ENCODE results near the gene AIMP1.
"Not testable (repeated sequence)": the region's sequence is repeated elsewhere in the genome, so short reads cannot be mapped to it uniquely, and the experiment has no call there.

The AIMP1 gene

GRCh38 chr4:106312997-106313522 is 3.3 kb upstream of the AIMP1 start:
- no peak for DNase-seq

DNA sequence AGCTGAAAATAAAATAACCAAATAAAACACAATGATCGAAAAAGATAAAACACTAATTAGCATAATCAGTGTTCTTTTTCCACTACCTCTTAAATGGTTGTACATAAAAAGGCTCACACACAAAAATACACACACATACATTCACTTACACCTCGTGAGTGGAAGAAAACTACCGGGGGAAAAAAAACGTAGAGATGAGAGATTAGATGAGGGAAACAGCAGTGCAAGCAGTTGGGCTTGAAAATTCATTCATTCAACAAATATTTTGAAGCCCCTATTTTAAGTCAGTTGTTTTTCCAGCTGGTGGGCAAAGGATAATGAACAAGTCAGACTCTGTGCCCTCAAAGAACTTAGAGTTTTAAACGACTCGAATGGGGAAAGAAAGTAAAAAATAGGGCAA is 1.4 kb upstream of the AIMP1 start:
- no peak for DNase-seq

GRCh38 chr4:106315476-106315967 is 828 bp upstream of the AIMP1 start:
- DNase-seq: no peak

DNA sequence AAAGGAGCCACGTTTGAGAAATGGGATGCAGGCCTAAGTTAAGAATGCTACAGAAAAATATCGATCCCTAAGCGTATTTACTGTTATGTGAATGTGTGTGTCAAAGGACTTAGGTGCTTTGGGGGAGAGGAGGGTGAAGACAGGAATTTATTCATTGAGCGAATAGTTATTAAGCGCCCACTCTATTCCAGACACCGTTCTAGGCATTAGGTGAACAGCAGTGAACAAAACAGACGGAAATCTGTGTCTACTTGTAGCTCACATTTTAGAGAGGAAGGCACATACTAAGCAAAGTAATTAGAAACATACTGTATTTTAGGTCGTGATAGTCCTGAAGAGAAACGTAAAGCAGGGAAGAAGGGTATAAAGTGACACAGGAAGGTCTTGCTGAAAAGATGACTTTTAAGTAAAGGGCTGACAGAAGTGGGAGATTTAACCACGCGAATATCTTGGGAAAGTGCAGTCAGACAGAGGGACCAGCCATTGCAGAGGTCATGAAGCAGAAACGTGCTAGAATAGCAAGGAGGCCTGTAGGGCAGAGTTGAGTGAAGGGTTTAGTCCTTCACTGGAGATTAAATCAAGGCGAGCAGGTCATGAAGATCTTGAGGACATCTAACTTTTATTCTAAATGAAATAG is 541 bp downstream of the AIMP1 start:
- DNase-seq: no peak

DNA sequence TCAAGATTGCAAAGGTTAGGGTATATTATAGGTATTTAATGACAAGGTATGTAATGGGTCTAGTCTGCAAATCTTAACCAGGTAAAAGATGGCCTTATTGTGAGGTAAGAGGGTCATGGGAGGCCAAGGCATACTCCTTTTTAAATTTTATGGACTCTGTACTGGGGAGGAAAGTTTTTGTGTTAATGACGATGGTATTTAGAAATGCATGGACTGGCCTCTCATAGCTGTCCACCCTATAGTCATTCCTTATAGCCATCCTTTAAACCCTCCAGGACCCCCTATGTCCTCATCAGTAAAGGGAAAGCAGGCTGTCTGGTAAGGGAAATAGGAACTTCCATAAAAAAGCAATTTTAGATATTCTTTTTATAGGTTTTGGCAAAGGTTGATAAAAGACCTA is 1.5 kb downstream of the AIMP1 start:
- DNase-seq: no peak

- DNase-seq: no peak
Measured at GRCh38 chr4:106318511-106318910, 2.2 kb downstream of the AIMP1 start.

GRCh38 chr4:106320235-106320634 is 3.9 kb downstream of the AIMP1 start:
- DNase-seq: no peak

- not testable (repeated sequence) for DNase-seq
Measured at GRCh38 chr4:106321168-106321567, 4.8 kb downstream of the AIMP1 start.

DNA sequence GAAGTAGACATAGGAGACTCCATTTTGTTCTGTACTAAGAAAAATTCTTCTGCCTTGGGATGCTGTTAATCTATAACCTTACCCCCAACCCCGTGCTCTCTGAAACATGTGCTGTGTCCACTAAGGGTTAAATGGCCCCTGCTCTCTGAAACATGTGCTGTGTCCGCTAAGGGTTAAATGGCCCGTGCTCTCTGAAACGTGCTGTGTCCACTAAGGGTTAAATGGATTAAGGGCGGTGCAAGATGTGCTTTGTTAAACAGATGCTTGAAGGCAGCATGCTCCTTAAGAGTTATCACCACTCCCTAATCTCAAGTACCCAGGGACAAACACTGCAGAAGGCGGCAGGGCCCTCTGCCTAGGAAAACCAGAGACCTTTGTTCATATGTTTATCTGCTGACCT is 5.5 kb downstream of the AIMP1 start:
- not testable (repeated sequence) for DNase-seq

GRCh38 chr4:106323119-106323518 is 6.8 kb downstream of the AIMP1 start:
- no peak for DNase-seq

DNA sequence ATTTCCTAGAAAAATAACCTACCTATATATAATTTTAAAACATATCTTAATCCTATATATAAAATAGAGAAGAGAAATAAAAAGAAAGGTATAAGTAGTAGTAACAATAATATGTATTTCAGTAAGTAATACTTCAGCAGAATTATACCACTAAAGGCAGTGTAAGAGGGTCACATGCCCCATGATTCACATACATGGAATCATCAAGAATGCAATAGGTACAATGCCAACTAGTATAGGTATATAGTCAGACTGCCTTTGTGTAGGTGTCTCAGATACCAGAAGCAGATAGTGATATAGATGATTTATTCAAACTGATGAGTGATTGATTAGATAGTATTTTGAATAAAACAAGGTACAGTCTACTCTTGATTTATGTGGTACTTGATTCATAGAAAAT is 9.4 kb downstream of the AIMP1 start:
- DNase-seq: no peak

DNA sequence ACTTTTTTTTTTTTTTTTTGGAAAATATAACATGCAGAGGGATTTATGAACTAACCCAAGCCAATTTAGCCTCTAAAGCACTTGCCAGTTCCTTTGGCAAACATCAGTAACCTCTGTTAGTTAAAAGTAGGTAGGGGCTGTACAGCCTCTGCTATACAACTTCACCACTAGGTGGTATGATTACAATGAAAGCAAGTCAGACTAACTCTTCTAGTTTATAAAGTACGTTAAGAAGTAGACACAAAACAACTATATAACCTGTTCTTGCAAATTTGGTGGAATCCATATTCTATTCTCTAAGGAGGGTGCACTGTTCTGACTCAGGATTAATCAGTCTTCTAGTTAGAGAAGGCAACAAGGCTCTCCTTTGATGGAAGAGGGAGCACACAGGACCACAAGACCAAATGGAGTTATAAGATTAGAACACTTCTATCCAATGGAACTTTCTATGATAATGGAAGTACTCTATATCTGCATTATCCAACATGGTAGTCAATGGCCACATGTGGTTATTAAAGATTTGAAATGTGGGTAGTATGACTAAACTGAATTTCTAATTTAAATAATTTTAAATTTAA is 12.8 kb downstream of the AIMP1 start:
- peak; percentile 5 for DNase-seq

GRCh38 chr4:106333186-106333585 is 16.8 kb downstream of the AIMP1 start:
- no peak for DNase-seq

DNA sequence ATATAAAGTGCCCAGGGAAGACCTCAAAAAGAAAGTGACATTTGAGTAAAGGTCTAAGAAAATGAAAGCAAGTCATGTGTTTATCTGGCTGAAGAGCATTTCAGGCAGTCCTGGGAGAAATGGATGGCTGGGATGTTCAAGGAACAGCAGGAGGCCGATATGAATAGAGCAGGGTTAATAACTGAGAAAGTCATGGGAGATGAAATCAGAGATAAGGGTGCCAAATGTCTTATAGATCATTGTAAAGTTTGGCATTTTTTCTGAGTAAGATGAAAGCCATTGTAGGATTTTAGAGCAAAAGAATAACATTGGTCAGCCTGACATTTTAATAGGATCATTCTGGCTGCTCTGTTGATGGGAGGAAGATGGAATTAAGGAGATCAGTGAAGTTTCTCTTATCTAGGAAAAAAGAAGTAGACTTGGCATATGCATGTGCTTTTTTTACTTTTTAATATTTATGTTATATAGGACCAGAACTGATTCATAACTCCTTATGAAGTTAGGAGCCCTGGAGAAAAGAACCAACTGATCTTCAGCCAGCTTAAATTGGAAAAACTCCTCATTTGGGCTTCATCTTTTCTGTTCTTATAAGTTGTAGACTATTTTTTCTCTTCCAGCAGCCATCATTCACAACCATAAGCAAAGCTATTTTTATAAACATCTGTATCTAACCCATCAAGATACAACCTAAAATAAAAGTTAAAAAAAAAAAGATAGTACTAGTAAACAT is 18.6 kb downstream of the AIMP1 start:
- no peak for DNase-seq

DNA sequence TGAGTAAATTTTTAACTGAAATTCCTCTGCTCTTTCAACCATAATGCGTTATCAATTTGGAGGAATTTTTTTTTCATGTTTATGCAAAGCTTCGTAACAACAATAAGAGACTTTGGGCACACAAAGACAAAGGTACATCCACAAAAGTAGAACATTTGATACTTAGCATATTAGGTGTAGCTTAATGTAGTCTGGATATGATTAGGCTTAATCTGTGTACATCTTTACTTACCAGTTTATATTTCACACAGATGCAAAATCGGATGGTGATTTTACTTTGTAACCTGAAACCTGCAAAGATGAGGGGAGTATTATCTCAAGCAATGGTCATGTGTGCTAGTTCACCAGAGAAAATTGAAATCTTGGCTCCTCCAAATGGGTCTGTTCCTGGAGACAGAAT is 20.3 kb downstream of the AIMP1 start:
- no peak for DNase-seq

DNA sequence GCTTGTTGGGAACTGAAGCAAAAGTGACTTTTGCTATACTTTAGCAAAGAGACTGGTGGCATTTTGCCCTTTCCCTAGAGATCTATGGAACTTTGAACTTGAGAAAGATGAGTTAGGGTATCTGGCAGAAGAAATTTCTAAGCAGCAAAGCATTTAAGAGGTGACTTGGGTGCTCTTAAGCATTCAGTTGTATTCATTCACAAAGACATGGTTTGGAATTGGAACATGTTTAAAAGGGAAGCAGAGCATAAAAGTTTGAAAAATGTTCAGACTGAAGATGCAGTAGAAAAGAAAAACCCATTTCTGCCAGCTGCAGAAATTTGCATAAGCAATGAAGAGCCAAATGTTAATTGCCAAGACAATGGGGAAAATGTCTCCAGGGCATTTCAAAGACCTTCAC is 21.6 kb downstream of the AIMP1 start:
- DNase-seq: no peak

DNA sequence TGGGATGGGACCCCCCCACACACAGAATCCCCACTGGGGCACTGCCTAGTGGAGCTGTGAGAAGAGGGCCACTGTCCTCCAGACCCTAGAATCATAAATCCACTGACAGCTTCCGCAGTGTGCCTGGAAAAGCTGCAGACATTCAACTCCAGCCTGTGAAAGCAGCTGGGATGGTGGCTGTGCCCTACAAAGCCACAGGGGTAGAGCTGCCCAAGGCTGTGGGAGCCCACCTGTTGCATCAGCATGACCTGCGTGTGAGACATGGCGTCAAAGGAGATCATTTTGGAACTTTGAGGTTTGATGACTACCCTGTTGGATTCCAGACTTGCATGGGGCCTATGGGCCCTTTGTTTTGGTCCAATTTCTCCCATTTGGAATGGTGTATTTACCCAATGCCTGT is 22.3 kb downstream of the AIMP1 start:
- DNase-seq: no peak

DNA sequence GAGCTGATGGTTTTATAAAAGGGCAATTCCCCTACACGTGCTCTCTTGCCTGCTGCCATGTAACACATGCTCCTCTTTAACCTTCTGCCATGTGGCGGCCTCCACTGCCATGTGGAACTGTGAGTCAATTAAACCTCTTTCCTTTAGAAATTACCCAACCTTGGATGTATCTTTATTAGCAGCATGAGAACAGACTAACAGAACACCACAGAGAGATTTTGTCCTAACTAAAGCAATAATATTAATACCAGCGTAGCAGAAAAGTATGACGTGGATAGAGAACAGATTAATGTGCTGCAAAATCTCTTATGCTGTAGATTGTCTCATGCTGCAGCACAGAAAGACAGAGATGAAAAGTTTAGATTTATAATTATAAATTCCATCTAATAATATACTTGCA is 23.1 kb downstream of the AIMP1 start:
- no peak for DNase-seq

- no peak for DNase-seq
Measured at GRCh38 chr4:106340774-106341173, 24.4 kb downstream of the AIMP1 start.

- no peak for DNase-seq
Measured at GRCh38 chr4:106343865-106344646, 27.7 kb downstream of the AIMP1 start.

DNA sequence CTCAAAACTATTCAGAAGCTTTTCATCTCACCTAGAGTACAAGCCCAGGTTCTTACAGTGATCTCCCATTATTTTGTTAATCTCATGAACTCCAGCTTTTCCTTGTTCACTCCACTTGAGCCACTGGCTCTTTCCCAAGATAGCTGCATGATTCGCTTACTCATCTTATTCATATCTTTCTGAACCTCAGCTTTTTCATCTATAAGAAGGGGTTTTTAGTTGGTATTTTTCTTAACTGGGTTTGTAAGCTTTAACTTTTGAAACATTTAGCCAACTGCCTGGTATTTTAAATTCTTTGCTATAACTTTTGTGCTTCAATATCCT is 28.3 kb downstream of the AIMP1 start:
- no peak for DNase-seq

DNA sequence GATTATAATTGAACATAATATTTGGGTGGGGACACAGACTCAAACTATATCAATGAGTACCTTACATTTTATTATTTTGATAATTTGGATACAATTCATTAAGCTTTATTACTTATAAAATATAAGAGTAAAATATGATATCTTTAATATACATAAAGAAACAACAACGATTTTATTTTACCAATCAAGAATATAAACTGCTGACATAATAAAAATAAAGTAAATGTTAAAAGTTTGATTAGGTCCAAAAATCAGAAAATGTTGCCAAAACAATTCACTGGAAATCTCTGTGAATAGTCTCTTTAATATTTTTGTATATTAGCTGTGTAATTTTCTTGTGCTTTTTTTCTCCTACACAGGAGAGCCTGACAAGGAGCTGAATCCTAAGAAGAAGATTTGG is 30.8 kb downstream of the AIMP1 start:
- no peak for DNase-seq

DNA sequence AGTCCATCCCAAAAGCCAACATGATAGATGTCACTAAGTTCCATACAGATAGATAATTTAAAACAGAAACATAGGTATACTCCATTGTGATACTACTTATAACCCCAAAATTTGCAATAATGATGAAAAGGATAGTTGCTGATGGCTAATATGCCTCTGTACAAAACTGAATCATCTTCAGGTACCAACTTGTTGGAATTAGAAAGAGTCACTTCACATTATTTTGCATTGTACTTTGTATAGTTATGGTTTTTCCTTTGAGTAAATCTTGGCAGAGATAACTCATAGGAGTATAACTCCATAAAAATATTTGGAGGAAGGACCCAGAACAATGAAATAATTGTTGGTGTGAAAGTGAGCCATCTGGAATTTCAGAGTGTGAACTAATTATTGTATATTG is 34.7 kb downstream of the AIMP1 start:
- DNase-seq: no peak

DNA sequence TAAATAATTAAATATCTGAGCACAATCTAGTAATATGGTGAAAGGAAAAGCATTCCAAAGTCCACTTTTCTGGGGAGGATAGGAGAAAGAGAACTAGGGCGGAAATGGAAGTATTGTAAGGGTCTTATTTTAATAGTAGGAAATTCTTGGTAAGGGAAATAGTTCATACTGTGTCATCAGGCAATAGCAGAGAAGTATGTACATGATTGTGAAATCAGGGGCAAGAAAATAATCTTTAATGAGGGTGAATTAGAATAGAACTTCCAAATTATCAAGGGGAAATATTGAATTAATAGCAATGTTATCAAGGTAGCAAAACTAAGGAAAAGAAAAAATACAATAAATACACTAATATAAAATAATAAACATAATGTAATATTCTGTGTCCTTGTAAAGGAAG is 37.4 kb downstream of the AIMP1 start:
- DNase-seq: no peak
